OCI-LY1 (cell line): ENCODE measurements around the gene LPCAT1.

ENCODE experiments used
- CTCF ChIP-seq: fragments of 200-600 bp; sonication (generic), shearing (Covaris generic); IDR thresholded peaks from 2 replicates; pipeline ENCODE4 v1.5.1; 2017; ENCODE audit warnings: mild to moderate bottlenecking, antibody characterized with exemption, low read length, moderate library complexity, mixed read lengths
- EZH2 ChIP-seq: fragments of 200-600 bp; sonication (generic), shearing (Covaris generic); IDR thresholded peaks from 2 replicates; pipeline ENCODE4 v1.8.0; 2017; ENCODE audit warnings: borderline replicate concordance, mixed run types, mild to moderate bottlenecking, antibody characterized with exemption, low read length, moderate library complexity, mixed read lengths

GRCh38 chr5:1519631-1520210 is 4.0 kb downstream of the LPCAT1 start:
- TF ChIP-seq CTCF (no peak), EZH2 (no peak)
